Inflammatory macrophage treated with lipopolysaccharide for 4 hours (primary cell): Measurements from ENCODE around the gene CEP85L.

Experiments
- DNase-seq: peaks from one replicate; pipeline ENCODE4 v3.0.0-alpha.2; 2020

The CEP85L gene

DNA sequence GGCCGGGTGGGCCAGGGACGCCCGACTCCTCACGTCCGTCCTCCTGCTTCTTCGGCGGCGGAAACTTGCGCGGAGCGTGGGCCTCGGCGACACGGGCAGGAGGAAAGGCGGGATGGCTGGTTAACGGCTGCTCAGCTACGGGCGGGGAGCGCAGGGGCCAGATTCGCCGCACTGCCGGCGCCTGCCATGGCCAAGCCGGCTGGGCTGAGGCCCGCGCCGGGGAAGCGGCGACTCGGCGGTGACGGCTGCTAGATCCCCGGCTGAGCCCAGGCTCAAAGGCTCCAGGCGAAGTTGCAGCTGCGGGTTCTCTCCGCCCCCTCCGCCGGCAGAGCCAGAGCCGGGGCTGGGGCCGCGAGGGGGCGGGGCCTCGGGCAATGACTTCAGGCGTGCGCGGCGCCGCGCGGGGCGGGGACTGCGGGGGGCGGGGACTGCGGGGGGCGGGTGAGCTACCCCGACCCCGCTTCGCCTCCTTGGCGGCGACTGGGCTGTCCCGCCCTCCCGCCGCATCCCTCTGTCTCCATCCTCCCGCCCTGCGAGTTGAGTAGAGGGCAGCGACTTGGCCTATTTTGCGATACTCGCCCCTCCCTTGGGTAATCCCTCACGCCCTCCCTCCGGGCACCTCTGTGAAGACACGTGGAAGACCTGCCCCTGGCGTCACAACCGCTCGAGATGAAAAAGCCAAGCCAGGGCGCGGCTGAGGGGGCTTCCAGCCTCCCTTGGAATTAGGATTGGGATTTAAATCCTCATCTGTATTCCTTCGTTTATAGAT, at the start of gene CEP85L:
CEP85L (minus strand) TSS at position 310 of the 769 bp plus-strand sequence. CDS start 322 bp downstream, outside the sequence.
- peak; percentile 87 for DNase-seq

DNA sequence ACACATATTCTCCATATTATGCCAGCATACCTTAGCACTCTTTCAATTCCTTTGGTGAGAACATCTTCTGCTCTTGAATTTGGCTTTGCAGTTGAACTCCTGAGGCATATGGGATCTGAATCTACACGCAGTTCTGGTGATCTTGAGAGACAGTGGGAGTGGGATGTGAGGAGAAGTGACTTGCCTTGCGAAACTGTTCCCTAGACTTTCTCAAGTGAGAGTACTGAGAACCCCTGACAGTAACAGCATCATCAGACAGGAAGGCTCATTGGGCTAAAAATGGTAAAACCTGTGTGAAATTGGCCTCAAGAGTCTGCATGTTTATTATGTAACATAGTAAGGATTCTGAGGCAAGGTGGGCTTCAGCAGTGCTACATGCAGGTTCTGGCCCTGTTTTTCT, 49.1 kb upstream of the CEP85L start:
- peak; percentile 69 for DNase-seq

DNA sequence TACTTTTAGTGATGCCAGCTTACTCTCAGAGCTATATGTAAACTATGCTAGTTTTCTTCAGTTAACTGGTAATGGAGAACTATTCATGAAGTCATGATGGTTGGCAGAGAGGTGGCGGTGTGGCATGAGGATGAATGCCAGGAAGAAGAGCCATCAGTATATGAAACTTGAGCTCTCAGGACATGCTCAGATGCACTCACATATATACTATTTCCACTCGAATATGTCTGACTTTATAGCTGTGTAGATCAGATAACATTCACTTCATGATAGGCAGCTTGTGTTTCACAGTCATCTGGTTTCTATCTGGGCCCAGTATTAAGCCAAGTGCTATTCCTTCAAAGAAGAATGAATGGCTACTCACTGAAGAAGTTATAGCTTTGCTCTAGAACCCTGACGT, 46.2 kb upstream of the CEP85L start:
- DNase-seq: no peak

DNA sequence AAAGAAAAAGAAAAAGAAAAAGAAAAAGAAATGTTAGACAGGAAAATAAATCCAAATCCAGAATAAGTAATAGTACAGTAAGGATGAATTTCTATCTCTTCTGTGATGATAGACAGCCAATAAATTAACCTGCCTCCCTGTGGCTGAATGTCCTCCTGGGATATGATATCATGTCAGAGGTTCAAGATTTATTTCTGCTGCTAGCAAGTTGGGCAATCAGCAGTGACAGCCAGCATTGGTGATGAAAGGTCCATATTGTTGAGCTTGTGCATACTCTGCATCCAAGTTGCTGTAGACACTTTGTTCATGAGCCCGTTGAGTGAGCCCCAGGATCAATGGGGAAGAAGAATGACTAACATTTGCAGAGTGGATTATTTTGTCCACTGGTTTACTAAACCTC, 44.9 kb upstream of the CEP85L start:
- no peak for DNase-seq

DNA sequence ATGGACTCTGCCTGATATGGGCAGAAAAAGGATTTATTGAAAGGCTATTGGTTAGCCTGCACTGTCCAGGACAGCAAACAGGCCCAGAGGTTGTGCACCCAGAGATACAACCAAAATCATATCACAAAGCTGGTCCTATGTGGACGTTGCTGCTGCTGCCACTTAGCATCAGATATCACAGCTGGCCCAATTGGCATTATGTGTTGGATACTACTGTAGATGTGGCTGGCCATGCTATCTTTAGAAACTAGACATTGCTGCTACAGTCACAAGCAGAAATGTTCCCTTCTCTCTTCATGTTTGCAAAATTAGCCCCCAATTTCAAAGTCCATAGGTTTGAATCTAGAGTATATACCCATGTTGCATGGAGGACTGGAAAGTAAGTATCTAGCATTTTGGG, 42.2 kb upstream of the CEP85L start:
- no peak for DNase-seq

DNA sequence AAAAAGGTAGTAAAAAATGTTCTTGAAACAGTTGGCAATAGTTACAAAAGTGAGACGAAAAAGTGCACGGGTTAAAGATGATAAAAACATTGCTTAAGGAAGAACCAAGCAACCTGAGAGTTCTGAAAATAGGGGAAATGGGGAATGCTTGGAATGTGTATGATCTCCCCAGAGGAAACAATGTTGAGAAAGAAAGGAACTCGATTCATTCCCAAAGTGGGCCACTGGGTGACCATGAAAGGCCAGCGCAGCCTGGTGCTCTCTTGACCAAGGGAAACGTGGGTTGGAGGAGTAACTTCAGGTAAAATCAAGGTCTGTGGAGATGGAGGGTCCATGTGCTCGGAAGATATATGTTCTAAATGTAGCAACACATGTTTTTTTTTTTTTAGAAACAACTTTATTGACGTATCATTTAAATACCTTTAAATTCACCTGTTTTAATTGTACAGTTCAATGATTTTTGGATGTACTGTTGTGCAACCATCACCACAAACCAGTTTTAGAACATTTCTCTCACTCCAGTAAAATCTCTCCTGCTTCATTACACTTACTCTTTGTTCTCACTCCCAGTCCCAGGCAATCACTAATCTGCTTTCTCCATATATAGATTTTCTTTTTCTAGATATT, 34.5 kb upstream of the CEP85L start:
- DNase-seq: no peak

DNA sequence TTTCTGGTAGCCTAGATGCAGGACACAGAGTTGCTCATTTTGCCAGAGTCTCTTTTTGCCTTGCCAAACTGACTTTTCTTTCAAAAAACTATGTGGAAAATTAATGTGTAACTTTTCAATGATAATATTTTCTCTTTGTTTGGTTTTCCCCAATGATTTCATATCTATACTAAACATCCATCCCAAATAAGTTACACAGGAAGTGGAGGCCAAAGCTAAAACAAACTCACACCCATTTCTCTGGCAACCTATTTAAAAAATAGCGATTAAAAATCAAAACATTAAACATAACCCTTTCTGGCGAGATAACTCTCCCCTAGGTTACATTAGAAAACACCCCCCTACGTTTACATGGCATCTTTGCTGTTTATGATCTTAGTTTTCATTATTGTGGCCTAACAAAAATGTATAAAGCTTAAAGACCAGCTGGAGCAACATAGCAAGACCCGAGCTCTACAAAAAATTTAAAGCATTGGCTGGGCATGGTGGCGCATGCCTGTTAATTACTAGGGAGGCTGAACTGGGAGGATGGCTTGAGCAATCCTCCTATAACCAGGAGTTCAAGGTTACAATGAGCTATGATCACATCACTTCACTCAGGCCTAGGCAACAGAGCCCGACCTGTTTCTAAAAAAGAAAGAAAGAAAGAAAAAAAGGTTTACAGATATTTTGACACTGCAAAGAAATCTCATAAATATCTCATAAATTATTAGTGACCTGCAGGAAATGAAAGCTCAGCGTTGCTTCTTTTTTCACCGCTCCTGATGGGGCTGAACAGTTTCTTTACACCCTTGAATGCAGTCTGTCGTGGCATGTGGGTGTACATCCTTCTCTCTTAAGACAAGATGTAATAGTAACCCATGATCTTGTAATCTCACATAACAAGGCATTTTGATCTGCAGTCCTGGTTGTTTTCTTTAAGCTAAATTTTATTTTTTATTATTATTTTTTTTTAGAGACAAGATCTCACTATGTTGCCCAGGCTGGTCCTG, 32.8 kb upstream of the CEP85L start:
- DNase-seq: peak; percentile 19

DNA sequence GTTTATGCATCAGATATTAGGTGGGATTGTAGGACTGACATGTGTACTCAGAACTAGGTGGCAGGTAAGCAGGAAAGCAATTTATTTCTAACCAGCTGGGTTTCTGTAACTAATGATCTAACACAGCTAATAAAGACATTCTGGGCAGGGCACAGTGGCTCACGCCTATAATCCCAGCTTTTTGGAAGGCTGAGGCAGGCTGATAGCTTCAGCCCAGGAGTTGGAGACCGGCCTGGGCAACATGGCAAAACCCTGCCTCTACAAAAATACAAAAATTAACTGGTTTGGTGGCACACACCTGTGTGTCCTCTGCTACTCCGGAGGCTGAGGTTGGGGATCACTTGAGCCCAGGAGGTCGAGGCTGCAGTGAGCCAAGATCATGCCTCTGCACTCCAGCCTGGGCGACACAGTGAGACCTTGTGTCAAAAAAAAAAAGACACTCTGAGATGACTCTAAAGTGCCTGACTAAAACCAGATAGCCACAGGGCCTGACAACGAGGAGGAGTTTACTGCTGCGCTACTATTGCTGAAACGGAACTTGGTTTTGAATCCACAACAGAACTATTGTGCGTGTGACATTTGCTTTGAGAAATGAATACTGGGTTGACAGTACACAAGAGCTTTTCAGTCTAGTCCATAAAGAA, 29.2 kb upstream of the CEP85L start:
- no peak for DNase-seq

DNA sequence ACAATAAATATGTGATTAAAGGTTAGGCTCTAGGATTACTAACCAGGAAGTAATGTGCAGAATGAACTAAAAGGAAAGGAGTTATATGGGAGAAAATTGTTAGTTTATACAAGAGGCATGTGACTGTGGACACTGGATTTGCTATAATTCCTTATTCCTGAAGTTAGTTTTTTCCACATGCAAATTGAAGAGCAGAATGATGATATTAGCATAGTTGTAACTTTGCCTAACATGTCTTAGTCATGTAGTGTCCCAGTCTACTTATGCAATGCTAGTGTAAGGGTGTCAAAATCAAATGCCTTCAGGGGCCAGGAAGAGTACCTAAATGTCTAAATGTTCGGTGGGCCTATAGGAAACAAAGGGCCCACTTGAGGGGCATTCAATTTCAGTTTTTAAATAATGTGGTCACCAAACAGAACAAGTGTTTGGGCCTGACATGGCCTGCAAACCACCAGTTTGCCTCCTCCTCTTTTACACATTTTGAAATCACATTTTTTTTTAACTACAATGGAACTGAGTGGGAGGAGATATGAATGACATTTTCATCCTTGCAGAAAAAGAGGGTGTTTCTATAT, 28.0 kb upstream of the CEP85L start:
- peak; percentile 74 for DNase-seq

DNA sequence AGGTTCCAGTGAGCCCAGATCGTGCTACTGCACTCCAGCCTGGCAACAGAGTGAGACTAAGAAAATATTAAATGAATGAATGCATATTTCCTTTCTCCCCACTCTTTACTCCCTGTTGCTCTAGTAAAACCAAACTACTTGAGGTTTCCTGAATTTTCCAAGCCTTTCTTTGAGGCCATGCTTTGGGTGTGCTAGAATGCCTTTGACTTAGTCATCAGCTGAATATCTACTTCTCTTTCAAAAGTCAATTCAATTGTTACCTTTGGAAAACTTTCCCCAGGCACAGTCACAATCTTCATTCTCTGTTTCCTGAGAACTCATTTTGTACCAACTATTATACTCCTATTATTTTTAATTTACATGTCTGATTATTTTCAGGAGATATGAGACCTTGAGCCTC, 27.5 kb upstream of the CEP85L start:
- no peak for DNase-seq

DNA sequence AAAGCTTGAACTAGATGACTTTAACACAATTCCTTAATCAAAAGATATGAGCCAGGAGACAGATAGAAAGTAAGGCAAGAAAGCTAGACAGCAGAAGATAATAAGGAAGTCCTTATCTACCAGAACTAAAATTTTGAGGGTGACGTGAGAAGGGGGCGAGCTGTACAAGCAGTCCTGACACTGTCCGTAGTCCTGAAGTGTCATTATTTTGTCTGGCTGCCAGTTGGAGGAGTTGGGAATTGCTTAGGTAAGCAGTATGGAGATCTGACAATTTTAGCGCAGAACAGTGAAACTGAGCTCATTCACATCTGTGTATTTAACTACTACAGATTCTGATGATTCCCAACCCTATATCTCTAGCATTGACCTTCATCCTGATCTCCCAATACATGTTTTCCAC, 25.8 kb upstream of the CEP85L start:
- DNase-seq: no peak

DNA sequence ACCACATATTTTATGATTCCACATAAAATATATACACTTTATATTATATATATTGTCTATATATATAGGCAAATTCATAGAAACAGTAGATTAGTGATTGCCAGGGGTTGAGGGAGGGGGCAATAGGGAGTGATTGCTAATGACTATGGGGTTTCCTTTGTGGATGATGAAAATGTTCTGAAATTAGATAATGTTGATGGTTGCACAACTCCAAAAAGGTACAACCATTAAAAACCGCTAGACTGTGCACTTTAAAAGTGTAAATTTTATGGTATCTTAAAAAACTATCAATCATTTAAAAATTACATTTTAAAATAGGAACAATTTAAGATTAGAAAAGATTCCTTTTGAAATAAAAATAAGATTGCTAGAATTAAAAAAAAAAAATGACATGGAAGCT, 23.8 kb upstream of the CEP85L start:
- DNase-seq: no peak

DNA sequence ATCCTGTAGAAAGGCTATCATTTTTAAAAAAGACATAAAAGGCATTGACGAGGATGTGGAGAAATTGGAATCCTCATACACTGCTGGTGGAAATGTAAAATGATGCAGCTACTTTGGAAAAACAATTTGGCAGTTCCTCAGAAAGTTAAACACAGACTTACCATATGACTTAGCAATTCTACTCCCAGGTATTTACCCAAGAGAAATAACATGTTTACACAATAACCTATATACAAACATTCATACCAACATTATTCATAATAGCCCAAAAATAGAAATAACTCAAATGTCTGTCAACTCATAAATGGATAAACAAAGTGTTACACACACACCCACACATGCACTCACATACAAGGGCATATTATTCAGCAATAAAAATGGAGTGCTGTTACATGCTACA, 23.4 kb upstream of the CEP85L start:
- DNase-seq: no peak

DNA sequence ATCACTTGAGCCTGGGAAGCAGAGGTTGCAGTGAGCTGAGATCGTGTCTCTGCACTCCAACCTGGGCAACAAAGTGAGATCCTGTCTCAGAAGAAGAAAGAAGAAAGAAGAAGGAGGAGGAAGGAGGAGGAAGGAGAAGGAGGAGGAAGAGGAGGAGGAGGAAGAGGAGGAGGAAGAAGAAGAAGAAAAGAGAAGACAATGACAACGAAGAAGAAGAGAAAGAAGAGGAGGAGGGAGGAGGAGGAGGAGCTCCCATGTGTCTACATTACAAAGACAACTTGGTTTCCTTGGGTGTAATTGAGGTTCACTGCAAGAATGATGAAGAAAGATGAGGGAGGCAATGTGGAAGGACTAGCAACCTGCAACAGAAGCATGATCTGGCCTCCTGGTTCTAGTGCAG, 21.3 kb upstream of the CEP85L start:
- DNase-seq: no peak

DNA sequence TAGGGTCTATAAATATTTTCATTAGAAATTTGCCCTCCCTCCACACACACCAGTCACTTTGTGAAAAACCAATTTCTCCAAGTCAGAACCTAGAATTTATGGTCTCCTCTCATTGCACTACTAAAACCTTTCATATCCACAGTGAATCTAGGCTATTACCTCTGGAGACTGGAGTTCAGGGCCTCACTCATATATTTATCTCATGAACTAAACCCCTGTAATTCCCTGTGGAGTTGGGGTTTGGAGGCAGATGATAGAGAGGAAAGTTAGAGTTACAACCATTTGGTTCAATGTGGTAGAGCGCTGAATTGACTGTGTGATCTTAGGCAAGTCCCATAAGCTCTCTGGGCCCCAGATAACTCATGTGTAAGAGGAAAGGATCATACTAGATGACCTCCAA, 18.2 kb upstream of the CEP85L start:
- DNase-seq: no peak

DNA sequence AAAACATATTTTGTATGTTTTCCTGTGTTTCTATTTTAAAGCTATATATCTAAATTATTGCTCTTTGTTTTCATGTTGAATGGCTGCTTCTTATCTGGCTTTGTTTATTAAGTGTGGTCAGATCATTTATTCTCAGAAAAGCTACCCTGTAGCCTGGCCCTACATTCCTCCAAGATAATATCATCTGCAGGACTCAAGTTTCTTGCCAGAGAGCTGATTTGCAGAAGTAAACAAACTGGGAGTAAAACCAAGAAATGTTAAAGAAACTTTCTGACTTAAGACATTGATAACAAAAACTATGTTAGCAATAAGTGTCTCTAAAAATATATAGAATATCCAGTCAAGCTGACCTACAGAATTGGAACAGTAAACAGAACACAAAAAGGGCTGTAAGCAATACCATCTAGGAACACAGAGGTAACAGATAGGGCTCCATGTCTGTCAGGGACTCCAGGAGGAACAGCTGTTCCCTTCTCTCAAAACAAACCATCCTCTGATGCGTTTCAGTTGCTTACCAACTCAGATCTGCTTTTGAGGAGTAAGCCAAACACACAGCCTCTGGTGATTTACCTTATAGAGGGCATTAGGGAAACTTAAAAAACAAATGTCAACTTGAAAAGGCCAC, 17.5 kb upstream of the CEP85L start:
- no peak for DNase-seq

DNA sequence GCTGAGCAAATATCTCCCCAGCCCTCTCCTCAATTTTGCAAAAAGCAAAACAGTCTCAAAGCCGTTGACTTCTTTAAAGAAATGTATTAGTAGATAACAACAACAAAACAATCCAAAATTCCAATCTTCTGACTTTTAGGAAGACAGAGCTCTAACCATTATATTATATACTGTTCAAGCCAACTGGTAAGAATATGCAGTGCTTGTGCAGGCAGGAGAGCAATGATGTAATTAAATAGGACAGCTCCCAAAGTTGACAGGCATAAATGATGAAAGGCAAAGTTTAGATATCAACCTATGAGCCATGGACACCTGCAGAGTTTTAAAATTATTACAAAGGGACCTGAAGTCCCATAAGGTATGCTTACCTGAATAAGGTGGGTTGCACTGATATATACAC, 16.6 kb upstream of the CEP85L start:
- no peak for DNase-seq

DNA sequence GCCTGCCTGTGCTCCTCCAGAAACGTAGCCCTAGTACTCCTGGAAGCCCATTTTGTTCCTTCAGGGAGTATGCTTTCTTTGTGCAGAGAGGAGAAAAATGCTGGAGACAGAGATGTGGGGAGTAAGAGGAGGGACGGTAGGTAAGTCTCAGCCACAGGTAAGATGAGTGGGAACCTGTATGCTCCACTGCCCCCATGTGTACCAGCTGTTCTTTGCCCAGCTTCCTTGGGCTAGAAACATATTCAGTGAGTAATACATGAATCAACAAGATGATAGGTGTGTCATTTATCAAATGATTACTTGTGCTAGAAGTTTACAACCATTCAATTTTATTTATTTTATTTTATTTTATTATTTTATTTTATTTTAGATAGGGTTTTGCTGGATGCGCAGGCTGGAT, 13.6 kb upstream of the CEP85L start:
- DNase-seq: no peak

DNA sequence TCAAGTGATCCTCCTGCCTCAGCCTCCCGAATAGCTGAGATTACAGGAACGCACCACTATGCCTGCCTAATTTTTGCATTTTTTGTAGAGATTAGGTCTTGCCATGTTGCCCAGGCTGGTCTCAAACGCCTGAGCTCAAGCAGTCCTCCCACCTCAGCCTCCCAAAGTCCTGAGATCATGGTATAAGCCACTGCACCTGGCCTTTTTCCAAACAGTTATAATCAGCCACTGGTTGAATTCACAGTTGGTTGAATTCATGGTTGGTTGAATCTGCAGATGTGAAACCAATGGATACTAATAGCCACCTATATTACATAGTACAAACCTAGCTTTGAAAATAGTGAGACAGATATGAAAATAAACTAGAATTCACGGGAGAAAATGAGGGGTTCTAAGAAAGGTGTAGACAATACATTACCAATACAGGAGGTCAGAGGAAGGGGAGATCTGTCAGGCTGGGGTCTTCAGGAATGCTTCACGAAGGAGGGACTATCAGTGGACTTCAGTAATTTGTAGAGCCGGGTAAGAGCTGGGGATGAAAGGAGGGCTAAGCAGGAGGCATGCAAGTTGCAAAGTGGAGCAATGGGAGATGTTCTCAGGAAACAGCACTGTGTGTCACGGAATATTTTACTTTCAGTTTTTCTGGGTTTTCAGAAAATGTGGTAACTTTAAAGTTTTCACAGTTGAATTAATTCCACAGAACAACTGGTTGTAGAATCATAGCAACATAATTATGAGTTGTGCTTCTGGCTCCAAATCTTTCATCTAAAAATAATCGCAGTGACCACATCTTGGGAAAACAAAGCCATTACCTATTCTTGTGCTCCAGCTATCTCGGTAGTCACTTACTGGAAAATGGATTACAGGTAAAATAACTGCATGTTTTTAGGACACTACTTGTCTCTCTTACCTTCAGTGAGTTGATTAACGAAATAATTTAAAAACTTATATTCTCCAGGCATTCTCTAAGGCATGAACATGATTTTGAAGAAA, 12.9 kb upstream of the CEP85L start:
- DNase-seq: peak; percentile 19

DNA sequence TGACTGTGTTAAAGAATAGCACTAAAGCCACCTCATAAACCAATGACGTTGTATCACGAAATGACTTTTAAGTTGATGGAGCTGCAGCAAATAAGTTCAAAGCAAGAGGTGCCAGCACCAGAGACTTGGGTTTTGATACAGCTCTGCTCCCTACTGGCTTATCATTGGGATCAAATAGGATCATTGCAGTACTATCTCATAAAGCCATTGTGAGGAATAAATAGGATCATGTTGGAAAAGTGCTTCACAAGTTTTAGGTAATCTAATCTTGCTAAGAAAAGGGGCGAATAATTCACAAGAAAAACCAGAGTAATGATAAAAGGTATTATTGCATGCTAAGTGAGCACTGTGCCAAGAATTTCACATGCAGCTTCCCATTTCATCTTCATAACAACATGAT, 10.4 kb upstream of the CEP85L start:
- no peak for DNase-seq

DNA sequence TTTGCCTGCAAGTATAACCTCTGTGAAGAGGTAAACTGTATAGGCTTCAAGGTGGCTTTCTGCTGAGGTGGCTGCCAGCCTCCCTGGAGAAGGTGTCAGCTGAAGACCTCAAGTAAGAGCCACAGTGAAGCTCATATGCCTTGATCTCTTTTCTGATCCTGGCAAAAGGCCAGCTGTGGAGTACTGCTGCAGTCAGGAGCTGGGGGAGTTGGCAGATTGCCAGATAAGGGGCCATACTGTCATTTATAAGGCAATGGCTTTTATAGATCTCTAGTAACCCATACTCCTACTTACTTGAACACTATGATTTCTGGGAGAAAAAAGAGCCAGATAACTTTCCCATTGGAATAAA, 8.8 kb upstream of the CEP85L start:
- no peak for DNase-seq
